HepG2 (cell line): ENCODE measurements around the gene IRF5. TPM values are rescaled to one million over a fixed set of nuclear protein-coding genes. Genes with fewer than 3 reads are reported as not detected.

ENCODE experiments used
- ATAC-seq: fragments of 200-7000 bp; cut with Tn5 transposase; 3 replicates; pipeline ENCODE4 v1.9.1; 2020; ENCODE audit warnings: mild to moderate bottlenecking, moderate library complexity
- BruUV-seq: library from RNA; stranded (reverse); fragments of 400-500 nt; replicated peaks from 2 replicates; lab custom pipeline; 2021; lab: Mats Ljungman, UMichigan
- CTCF ChIA-PET: fragments of 300-600 bp; formaldehyde crosslinking; extraction: SDS; loops from one replicate; lab custom pipeline; 2021; ENCODE audit warnings: low total read pairs, inconsistent platforms, low intra/inter-chr PET ratio; lab: Yijun Ruan, JAX
- POLR2A ChIA-PET: fragments of 350-600 bp; sonication (Branson Sonifier 250); formaldehyde crosslinking; loops from one replicate; lab custom pipeline; 2020; ENCODE audit warnings: antibody characterized with exemption, inconsistent platforms; lab: Yijun Ruan, JAX
- DNase-seq: peaks from one replicate; pipeline ENCODE4 v3.0.0-alpha.2; 2015; ENCODE audit warnings: low spot score
- FAIRE-seq: peaks from 3 replicates; lab custom pipeline; 2011; peaks lifted over from hg19 to GRCh38; lab: Jason Lieb, UNC
- H2AFZ ChIP-seq: one replicate; pipeline ENCODE4 v1.6.1; 2011; ENCODE audit warnings: low read length, inconsistent platforms
- H3K27ac ChIP-seq: fragments of 300-600 bp; 3 replicates; pipeline ENCODE4 v1.8.0; 2011; ENCODE audit warnings: mixed run types, mild to moderate bottlenecking, mixed read lengths, low read length, inconsistent platforms; ENCODE audit not compliant: insufficient read depth; ENCODE audit errors: extremely low read length
- H3K27me3 ChIP-seq, 2 experiments: fragments of 200-600 bp in 1 of 2; 2 replicates in 1 of 2; 3 replicates in 1 of 2; pipeline versions ENCODE4 v1.6.0 to v1.8.0; 2011; ENCODE audit warnings: low read length in 2 of 2, mild to moderate bottlenecking in 2 of 2, moderate library complexity in 2 of 2, inconsistent platforms in 1 of 2; ENCODE audit not compliant: insufficient read depth in 2 of 2, control insufficient read depth in 1 of 2
- H3K36me3 ChIP-seq, 2 experiments: fragments of 200-600 bp in 1 of 2; replicated peaks in 1 of 2; 2 replicates in 1 of 2; 3 replicates in 1 of 2; pipeline versions ENCODE4 v1.5.1 to v1.8.0; 2011; ENCODE audit warnings: low read length in 2 of 2, inconsistent platforms in 1 of 2; ENCODE audit not compliant: insufficient read depth in 2 of 2, control insufficient read depth in 1 of 2
- H3K4me1 ChIP-seq: 2 replicates; pipeline ENCODE4 v1.5.1; 2012; ENCODE audit warnings: low read length, inconsistent platforms; ENCODE audit not compliant: insufficient read depth
- H3K4me2 ChIP-seq: 2 replicates; pipeline ENCODE4 v1.6.0; 2011; ENCODE audit warnings: low read depth, low read length, inconsistent platforms
- H3K4me3 ChIP-seq, 3 experiments: fragments of 200-600 bp in 1 of 3; sonication (generic), shearing (Covaris generic) in 1 of 3; replicated peaks in 1 of 3; 2 replicates each; pipeline ENCODE4 v1.5.1; 2011 to 2016; ENCODE audit warnings: low read length in 3 of 3, inconsistent platforms in 2 of 3, low read depth in 2 of 3, mild to moderate bottlenecking in 2 of 3, control low read depth in 1 of 3, mixed read lengths in 1 of 3; ENCODE audit not compliant: insufficient read depth in 1 of 3
- H3K79me2 ChIP-seq: one replicate; pipeline ENCODE4 v1.6.1; 2011; ENCODE audit warnings: low read length, inconsistent platforms; ENCODE audit not compliant: insufficient read depth
- H3K9ac ChIP-seq: 2 replicates; pipeline ENCODE4 v1.6.0; 2011; ENCODE audit warnings: mild to moderate bottlenecking, low read depth, low read length, inconsistent platforms; ENCODE audit not compliant: insufficient read depth
- H3K9me3 ChIP-seq: 2 replicates; pipeline ENCODE4 v1.5.1; 2012; ENCODE audit warnings: mild to moderate bottlenecking, low read length
- H4K20me1 ChIP-seq: 2 replicates; pipeline ENCODE4 v1.6.0; 2011; ENCODE audit warnings: inconsistent platforms, mild to moderate bottlenecking, low read length, moderate library complexity; ENCODE audit not compliant: insufficient read depth
- MXD3 ChIP-seq: IDR thresholded peaks from 2 replicates; pipeline ENCODE4 v1.6.1; 2016; ENCODE audit warnings: mild to moderate bottlenecking, missing biosample characterization, missing genetic modification reagents
- PRMT3 ChIP-seq: sonication (generic); formaldehyde crosslinking; IDR thresholded peaks from 2 replicates; pipeline ENCODE4 v1.8.1; 2022; ENCODE audit warnings: low read depth, mild to moderate bottlenecking, moderate library complexity, missing genetic modification reagents, borderline replicate concordance
- SOX5 ChIP-seq: IDR thresholded peaks from 2 replicates; pipeline ENCODE4 v1.6.1; 2016; ENCODE audit warnings: borderline replicate concordance
- TP53 ChIP-seq: sonication (generic); formaldehyde crosslinking; conservative IDR thresholded peaks from 2 replicates; pipeline ENCODE4 v1.4.0; 2020; ENCODE audit warnings: missing genetic modification reagents
- ZNF20 ChIP-seq: sonication (generic); formaldehyde crosslinking; IDR thresholded peaks from 2 replicates; pipeline ENCODE4 v1.4.0; 2020; ENCODE audit warnings: mild to moderate bottlenecking, moderate library complexity, missing genetic modification reagents
- ZNF564 ChIP-seq: sonication (generic); formaldehyde crosslinking; IDR thresholded peaks from 2 replicates; pipeline ENCODE4 v1.8.1; 2023; ENCODE audit warnings: mild to moderate bottlenecking, missing genetic modification reagents
- ZNF7 ChIP-seq: IDR thresholded peaks from 2 replicates; pipeline ENCODE4 v1.6.1; 2016; ENCODE audit warnings: missing biosample characterization, missing genetic modification reagents
- WGBS: methylation state at CpG from one replicate; pipeline ENCODE4 v1.1.6; 2017; ENCODE audit warnings: low lambda C conversion rate; 5-methylcytosine and 5-hydroxymethylcytosine counted together
- in situ Hi-C: cut with HindIII; loops from 2 replicates; pipeline ENCODE4 v1.10.0; 2017; ENCODE audit warnings: low pct_unique_long_range_greater_than_20kb; ENCODE audit not compliant: extremely low pct_ligation_motif_present
- intact Hi-C: fragments of 100-400 bp; cut with micrococcal nuclease; formaldehyde crosslinking; loops from one replicate; pipeline ENCODE4 v1.10.0; 2022; ENCODE audit not compliant: unreplicated experiment
- polyA plus RNA-seq, 8 experiments: library from polyadenylated mRNA; depleted of rRNA in 3 of 8; stranded (reverse) in 7 of 8; unstranded in 1 of 8; fragments of >200 nt; fragmentation: Illumina TruSeq in 4 of 8; extraction: Trizol in 4 of 8; gene quantifications; 2 replicates each; pipeline versions ENCODE4 v1.2.1 to v1.2.3, GENCODE V29; 2011 to 2016; ENCODE audit warnings: low read depth in 4 of 8, missing spikeins in 1 of 8, mixed read lengths in 1 of 8; ENCODE audit not compliant: insufficient read depth in 1 of 8
- total RNA-seq, 5 experiments: library from RNA; depleted of rRNA; stranded (reverse); fragments of >200 nt; fragmentation: Illumina TruSeq; extraction: Trizol; gene quantifications; 2 replicates each; pipeline ENCODE4 v1.2.3, GENCODE V29; 2016; ENCODE audit warnings: low read depth in 1 of 5

Gene IRF5
- total and polyA plus RNA-seq, 2 of the 13 experiments (the other 11 are each of a cell fraction or from before 2014, with no cell fraction given): 2.0 to 2.9 TPM

DNA sequence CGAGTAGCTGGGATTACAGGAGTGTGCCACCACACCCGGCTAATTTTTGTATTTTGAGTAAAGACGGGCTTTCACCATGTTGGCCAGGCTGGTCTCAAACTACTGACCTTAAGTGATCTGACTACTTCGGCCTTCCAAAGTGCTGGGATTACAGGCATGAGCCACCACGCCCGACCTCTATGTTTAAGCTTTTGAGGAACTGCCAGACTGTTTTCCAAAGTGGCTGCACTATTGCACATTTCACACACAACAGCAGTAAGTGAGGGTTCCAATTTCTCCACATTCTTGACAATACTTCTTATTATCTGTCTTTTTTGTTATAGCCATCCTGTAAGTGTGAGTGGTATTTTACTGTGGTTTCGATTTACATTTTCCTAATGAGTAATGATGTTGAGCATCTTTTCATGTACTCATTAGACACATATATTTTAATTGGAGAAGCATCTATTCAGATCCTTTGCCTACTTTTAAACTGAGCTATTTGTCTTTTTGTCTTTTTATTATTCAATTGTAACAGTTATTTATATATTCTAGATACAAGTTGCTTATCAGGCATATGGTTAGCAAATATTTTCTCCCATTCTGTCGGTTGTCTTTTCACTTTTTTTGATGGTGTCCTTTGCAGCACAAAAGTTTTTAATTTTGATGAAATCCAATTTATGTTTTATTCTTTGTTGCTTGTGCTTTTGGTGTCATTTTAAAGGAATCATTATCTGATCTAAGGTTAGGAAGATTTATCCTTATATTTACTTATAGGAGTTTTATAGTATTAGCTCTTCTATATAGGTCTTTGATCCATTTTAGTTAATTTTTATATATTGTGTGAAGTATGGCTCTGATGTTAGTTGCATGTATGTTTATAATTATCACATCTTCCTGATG, 12.8 kb upstream of the IRF5 start (continued):
- no peak for TF ChIP-seq MXD3 (CRISPR knock-in tag)
- no peak for TF ChIP-seq TP53 (CRISPR knock-in tag)
- TF ChIP-seq, all 625 proteins: peak for 0

- TF ChIP-seq ZNF7 (no peak), PRMT3 (no peak), ZNF20 (CRISPR knock-in tag) (no peak), SOX5 (CRISPR knock-in tag) (no peak), ZNF564 (CRISPR knock-in tag) (peak; percentile 99)
- DNase-seq: no peak
- ChIA-PET POLR2A (no interaction called here), CTCF (no interaction called here)
- no TSS peak for BruUV-seq
- no peak overlapping the region for H3K9ac ChIP-seq
- no peaks in the 10 kb centered on the region for H3K36me3 ChIP-seq
- H3K4me2 ChIP-seq: no peak overlapping the region
- 51% methylated on average over 7 of the region's 8 CpGs for WGBS
- no peak overlapping the region for H3K4me3 ChIP-seq
- ATAC-seq: no peak
- no peaks in the 10 kb centered on the region for H3K79me2 ChIP-seq
- H3K9me3 ChIP-seq: no peaks in the 10 kb centered on the region
- no peaks in the 10 kb centered on the region for H4K20me1 ChIP-seq
- in situ Hi-C loops: no loop called here
- peaks cover 8 to 40% of the 10 kb centered on the region in 2 experiments for H3K27me3 ChIP-seq
- FAIRE-seq: no peak
- no peak overlapping the region for H3K27ac ChIP-seq
- intact Hi-C loops: no loop called here
- no peak overlapping the region for H2AFZ ChIP-seq
- peaks cover 6% of the 10 kb centered on the region for H3K4me1 ChIP-seq
Observed at GRCh38 chr7:128928159-128928813, 9.4 kb upstream of the IRF5 start.
